NCI-H1694 treated with DMSO at 0.1 percent for 48 hours (cell line): ENCODE measurements around the gene ADGRG3.

ENCODE experiments used
- DNase-seq: peaks from one replicate; lab custom pipeline; 2025; lab: John Stamatoyannopoulos, UW

The ADGRG3 gene

GRCh38 chr16:57646388-57647039, 21.6 kb upstream of the ADGRG3 start:
- no peak for DNase-seq

GRCh38 chr16:57647136-57647875, 20.8 kb upstream of the ADGRG3 start:
- DNase-seq, result no peak

GRCh38 chr16:57648125-57648524, 20.0 kb upstream of the ADGRG3 start:
- no peak for DNase-seq

- peak; percentile 69 for DNase-seq
Measured at GRCh38 chr16:57648581-57649442, 19.3 kb upstream of the ADGRG3 start.

GRCh38 chr16:57649443-57649751, 18.7 kb upstream of the ADGRG3 start:
- DNase-seq, result no peak

- DNase-seq, result no peak
Measured at GRCh38 chr16:57649846-57650245, 18.3 kb upstream of the ADGRG3 start.

GRCh38 chr16:57651344-57652333, 16.5 kb upstream of the ADGRG3 start:
- no peak for DNase-seq

- DNase-seq, result no peak
Measured at GRCh38 chr16:57652695-57653471, 15.2 kb upstream of the ADGRG3 start.

- DNase-seq, result no peak
Measured at GRCh38 chr16:57653936-57654335, 14.2 kb upstream of the ADGRG3 start.

- DNase-seq, result no peak
Measured at GRCh38 chr16:57656342-57656955, 11.7 kb upstream of the ADGRG3 start.

- DNase-seq, result no peak
Measured at GRCh38 chr16:57657228-57657627, 10.9 kb upstream of the ADGRG3 start.

- DNase-seq, result no peak
Measured at GRCh38 chr16:57658130-57658877, 9.8 kb upstream of the ADGRG3 start.

GRCh38 chr16:57658878-57659674, 9.0 kb upstream of the ADGRG3 start:
- no peak for DNase-seq

- no peak for DNase-seq
Measured at GRCh38 chr16:57660715-57661463, 7.2 kb upstream of the ADGRG3 start.

- DNase-seq, result no peak
Measured at GRCh38 chr16:57661510-57661909, 6.6 kb upstream of the ADGRG3 start.

GRCh38 chr16:57661936-57662906, 5.9 kb upstream of the ADGRG3 start:
- no peak for DNase-seq

- DNase-seq, result no peak
Measured at GRCh38 chr16:57663436-57663835, 4.7 kb upstream of the ADGRG3 start.
